GM18951 (cell line): ENCODE results near the gene MOAP1.
"Not testable (repeated sequence)": the region's sequence is repeated elsewhere in the genome, so short reads cannot be mapped to it uniquely, and the experiment has no call there.

Experiments
- POLR2A ChIP-seq: IDR thresholded peaks from 4 replicates; pipeline ENCODE4 v1.6.1; 2011; ENCODE audit warnings: mild to moderate bottlenecking; ENCODE audit not compliant: insufficient read length, insufficient read depth; ENCODE audit errors: extremely low read depth
- in situ Hi-C: fragments of 300-500 bp; cut with MboI; formaldehyde crosslinking; loops from one replicate; pipeline ENCODE4 v1.12.0; 2022; ENCODE audit warnings: low sequenced_read_pairs, mixed read lengths, inconsistent platforms; ENCODE audit not compliant: unreplicated experiment

Gene MOAP1

DNA sequence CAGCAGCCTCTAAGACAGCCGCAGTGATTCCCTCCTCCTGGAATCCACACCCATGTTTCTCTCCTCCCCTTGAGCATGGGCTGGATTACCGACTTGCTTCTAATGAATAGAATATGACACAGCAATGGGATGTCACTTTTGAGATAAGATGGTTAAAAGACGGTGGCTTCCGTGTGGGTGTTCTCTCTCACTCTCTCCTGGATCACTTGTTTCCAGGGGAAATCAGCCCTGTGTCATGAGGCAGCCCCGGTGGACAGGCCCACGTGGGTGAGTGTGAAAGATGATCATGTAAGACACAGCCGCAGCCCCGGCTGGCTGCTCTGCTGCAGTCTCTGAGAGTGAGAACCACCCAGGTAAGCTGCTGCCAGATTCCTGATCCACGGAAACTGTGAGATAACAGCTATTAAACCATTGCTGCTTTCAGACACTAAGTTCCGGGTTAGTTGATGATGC lies 10.7 kb downstream of the MOAP1 start:
- TF ChIP-seq POLR2A: no peak
- in situ Hi-C loops: no loop called here

- in situ Hi-C loops: no loop called here
- no peak for TF ChIP-seq POLR2A
Measured at GRCh38 chr14:93171376-93171775, 13.3 kb downstream of the MOAP1 start.

DNA sequence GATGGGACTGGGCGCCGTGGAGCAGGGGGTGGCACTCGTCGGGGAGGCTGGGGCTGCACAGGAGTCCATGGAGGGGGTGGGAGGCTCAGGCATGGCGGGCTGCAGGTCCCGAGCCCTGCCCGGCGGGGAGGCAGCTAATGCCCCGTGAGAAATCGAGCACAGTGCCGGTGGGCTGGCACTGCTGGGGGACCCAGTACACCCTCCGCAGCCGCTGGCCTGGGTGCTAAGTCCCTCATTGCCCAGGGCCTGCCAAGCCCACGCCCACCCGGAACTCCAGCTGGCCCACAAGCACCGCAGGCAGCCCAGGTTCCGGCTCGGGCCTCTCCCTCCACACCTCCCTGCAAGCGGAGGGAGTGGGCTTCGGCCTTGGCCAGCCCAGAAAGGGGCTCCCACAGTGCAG lies 14.6 kb downstream of the MOAP1 start:
- in situ Hi-C loops: not testable (repeated sequence)

DNA sequence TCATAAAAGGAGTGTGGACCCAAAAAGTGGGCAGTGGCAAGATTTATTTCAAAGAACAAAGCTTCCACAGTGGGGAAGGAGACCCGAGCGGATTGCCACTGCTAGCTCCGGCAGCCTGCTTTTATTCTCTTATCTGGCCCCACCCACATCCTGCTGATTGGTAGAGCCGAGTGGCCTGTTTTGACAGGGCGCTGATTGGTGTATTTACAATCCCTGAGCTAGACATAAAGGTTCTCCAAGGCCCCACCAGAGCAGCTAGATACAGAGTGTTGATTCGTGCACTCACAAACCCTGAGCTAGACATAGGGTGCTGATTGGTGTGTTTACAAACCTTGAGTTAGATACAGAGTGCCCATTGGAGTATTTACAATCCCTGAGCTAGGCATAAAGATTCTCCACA lies 15.1 kb downstream of the MOAP1 start:
- in situ Hi-C loops: not testable (repeated sequence)

- in situ Hi-C loops: not testable (repeated sequence)
Measured at GRCh38 chr14:93168610-93169009, 16.1 kb downstream of the MOAP1 start.

DNA sequence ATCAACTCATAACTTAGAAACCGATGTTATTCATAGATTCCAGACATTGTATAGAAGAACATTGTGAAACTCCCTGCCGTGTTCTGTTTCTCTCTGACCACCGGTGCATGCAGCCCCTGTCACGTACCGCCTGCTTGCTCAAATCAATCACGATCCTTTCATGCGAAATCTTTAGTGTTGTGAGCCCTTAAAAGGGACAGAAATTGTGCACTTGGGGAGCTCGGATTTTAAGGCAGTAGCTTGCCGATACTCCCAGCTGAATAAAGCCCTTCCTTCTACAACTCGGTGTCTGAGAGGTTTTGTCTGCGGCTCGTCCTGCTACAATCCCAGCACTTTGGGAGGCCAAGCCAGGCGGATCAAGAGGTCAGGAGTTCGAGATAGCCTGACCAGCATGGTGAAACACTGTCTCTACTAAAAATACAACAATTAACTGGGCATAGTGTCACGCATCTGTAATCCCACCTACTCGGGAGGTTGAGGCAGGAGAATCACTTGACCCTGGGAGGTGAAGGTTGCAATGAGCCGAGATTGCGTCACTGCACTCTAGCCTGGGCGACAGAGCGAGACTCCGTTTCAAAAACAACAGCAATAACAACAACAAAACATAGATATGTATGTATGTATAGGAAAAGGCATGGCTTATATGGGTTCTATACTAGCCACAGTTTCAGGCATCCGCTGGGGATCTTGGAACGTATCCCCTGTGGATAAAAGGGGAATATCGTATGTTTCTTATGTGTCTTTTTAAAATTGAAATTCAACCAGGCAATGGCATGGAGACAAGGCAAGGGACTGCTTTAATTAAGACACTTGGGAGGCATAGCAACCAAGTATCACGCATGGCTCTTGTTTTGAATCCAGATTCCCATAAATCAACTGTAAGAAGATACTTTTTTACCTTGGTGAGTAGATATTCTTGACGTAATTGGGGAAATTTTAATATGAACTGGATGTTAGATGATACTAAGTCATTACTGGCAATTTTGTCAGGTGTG lies 19.1 kb downstream of the MOAP1 start:
- in situ Hi-C loops: not testable (repeated sequence)

DNA sequence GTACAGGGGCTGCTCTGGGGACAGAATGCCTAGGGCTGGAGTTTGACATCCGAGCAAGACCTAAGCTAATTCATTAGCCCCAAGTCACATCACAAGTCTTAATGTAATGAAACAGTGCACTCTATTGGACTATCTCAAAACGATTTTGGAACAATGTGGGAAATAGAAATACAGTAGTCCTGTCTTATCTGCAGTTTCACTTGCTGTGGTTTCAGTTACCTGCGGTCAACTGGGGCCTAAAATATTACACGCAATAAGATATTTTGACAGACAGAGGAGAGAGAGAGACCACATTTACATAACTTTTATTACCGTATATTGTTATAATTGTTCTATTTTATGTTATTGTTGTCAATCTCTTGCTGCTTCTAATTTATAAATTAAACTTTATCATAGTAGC lies 21.1 kb downstream of the MOAP1 start:
- no peak for TF ChIP-seq POLR2A
- in situ Hi-C loops: no loop called here

- in situ Hi-C loops: no loop called here
- TF ChIP-seq POLR2A: no peak
Measured at GRCh38 chr14:93161411-93161940, 23.2 kb downstream of the MOAP1 start.

DNA sequence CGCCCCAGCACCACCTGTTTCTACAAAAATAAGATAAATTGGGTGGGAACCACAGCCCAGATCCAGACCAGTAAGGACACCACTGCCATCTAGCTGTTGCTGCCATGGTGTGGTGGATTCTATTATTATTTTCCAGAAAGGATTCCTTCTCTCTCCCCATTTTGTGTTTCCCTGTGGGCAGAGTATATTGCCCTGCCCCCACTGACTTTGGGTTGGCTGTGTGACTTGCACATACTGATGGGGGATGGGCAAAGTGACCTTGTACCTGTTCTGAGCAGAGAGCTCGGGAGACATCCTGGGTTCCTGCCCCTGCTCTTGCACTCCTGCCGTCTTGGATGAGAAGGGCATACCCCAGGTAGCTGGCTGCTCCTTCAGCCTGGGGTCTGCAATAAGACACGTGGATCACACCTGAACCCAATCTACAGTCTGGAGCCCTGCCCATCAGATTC lies 24.3 kb downstream of the MOAP1 start:
- in situ Hi-C loops: no loop called here
- TF ChIP-seq POLR2A: no peak

DNA sequence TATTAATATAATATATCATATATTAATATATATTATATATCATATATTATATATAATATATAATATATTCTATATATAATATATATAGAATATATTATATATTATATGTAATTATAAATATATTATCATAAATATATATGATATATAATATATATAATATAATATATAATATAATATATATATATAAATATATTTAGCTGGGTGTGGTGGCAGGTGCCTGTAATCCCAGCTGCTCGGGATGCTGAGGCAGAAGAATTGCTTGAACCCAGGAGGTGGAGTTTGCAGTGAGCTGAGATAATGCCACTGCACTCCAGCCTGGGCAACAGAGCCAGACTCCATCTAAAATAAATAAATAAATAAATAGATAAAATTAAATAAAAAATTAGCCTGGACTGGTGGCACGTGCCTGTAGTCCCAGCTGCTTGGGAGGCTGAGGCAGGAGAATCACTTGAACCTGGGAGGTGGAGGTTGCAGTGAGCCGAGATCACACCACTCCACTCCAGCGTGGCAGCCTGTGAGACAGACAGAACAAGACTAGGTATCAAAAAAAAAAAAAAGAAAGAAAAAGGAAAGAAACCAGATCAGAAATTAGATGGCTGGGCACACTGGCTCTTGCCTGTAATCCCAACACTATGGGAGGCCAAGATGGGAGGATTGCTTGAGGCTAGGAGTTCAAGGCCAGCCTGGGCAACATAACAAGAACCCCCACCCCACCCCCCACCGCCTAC lies 24.9 kb downstream of the MOAP1 start:
- in situ Hi-C loops: not testable (repeated sequence)

DNA sequence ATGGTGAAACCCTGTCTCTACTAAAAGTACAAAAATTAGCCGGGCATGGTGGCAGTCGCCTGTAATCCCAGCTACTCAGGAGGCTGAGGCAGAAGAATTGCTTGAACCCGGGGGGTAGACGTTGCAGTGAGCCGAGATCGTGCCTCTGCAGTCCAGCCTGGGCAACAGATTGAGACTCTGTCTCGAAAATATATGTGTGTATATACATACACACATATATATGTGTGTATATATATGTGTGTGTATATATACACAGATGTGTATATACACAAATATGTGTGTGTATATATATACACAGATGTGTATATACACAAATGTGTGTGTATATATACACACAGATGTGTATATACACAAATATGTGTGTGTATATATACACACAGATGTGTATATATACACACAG lies 26.3 kb downstream of the MOAP1 start:
- in situ Hi-C loops: not testable (repeated sequence)

GRCh38 chr14:93156693-93157369 lies 27.9 kb downstream of the MOAP1 start:
- in situ Hi-C loops: no loop called here

GRCh38 chr14:93155667-93156066 lies 29.0 kb downstream of the MOAP1 start:
- no peak for TF ChIP-seq POLR2A
- in situ Hi-C loops: no loop called here

More at GRCh38 chr14:93156693-93157369, 27.9 kb downstream of the MOAP1 start:
- TF ChIP-seq POLR2A: no peak
